GM12878 (cell line): ENCODE data around the gene AP2A2. TPM values are rescaled to one million over a fixed set of nuclear protein-coding genes. Genes with fewer than 3 reads are reported as not detected.

Experiments used
- BACH1 ChIP-seq: fragments of 450-650 bp; IDR thresholded peaks from 2 replicates; pipeline ENCODE4 v1.6.1; 2017; ENCODE audit warnings: mild to moderate bottlenecking, borderline replicate concordance
- BHLHE40 ChIP-seq, 2 experiments: fragments of 450-650 bp in 1 of 2; IDR thresholded peaks; 2 replicates each; pipeline ENCODE4 v1.6.1; 2011 to 2017; ENCODE audit warnings: low read depth in 2 of 2, borderline replicate concordance in 1 of 2, improper control_type of control experiment in 1 of 2, low read length in 1 of 2, mild to moderate bottlenecking in 1 of 2
- CREM ChIP-seq: IDR thresholded peaks from 2 replicates; pipeline ENCODE4 v1.6.1; 2014; ENCODE audit warnings: antibody characterized with exemption, low read depth
- EGR1 ChIP-seq, 2 experiments: IDR thresholded peaks; 1 replicate in 1 of 2; 2 replicates in 1 of 2; pipeline ENCODE4 v1.6.1; 2011 to 2012; ENCODE audit warnings: low read depth in 2 of 2, low read length in 2 of 2, borderline replicate concordance in 1 of 2, mild to moderate bottlenecking in 1 of 2, moderate library complexity in 1 of 2
- HDAC2 ChIP-seq: fragments of 200-600 bp; sonication (generic); IDR thresholded peaks from 2 replicates; pipeline ENCODE4 v1.6.1; 2017
- IKZF1 ChIP-seq: fragments of 450-650 bp; conservative IDR thresholded peaks from 2 replicates; pipeline ENCODE4 v1.6.1; 2017; ENCODE audit warnings: antibody characterized with exemption, mild to moderate bottlenecking
- JUNB ChIP-seq: IDR thresholded peaks from 2 replicates; pipeline ENCODE4 v1.6.1; 2016; ENCODE audit warnings: antibody characterized with exemption, mild to moderate bottlenecking
- JUND ChIP-seq: IDR thresholded peaks from 2 replicates; pipeline ENCODE4 v1.6.1; 2012; ENCODE audit warnings: low read depth, mild to moderate bottlenecking, low read length, improper control_type of control experiment, moderate library complexity
- LARP7 ChIP-seq: fragments of 450-650 bp; IDR thresholded peaks from 2 replicates; pipeline ENCODE4 v1.6.1; 2017; ENCODE audit warnings: mild to moderate bottlenecking
- MYB ChIP-seq: fragments of 150-350 bp; IDR thresholded peaks from 2 replicates; pipeline ENCODE4 v1.6.1; 2014; ENCODE audit warnings: mild to moderate bottlenecking, low read depth, low read length, borderline replicate concordance
- MYC ChIP-seq: IDR thresholded peaks from 2 replicates; pipeline ENCODE4 v1.6.1; 2011; ENCODE audit warnings: mild to moderate bottlenecking, low read length, moderate library complexity, inconsistent platforms; ENCODE audit not compliant: insufficient read depth, insufficient replicate concordance, insufficient read length, severe bottlenecking
- NFIC ChIP-seq: IDR thresholded peaks from 2 replicates; pipeline ENCODE4 v1.6.1; 2012; ENCODE audit warnings: low read depth, mild to moderate bottlenecking, inconsistent platforms, low read length, moderate library complexity
- NR2C1 ChIP-seq: fragments of 450-650 bp; IDR thresholded peaks from 2 replicates; pipeline ENCODE4 v1.6.1; 2017; ENCODE audit warnings: antibody characterized with exemption, mild to moderate bottlenecking, moderate library complexity
- NRF1 ChIP-seq: conservative IDR thresholded peaks from 2 replicates; pipeline ENCODE4 v1.6.1; 2011; ENCODE audit warnings: mild to moderate bottlenecking, low read depth, low read length, improper control_type of control experiment
- POLR2AphosphoS2 ChIP-seq: IDR thresholded peaks from 2 replicates; pipeline ENCODE4 v1.6.1; 2011; ENCODE audit warnings: low read depth, mild to moderate bottlenecking, low read length, improper control_type of control experiment, moderate library complexity
- POLR2AphosphoS5 ChIP-seq: IDR thresholded peaks from 2 replicates; pipeline ENCODE4 v1.6.1; 2011; ENCODE audit warnings: mild to moderate bottlenecking, low read length, inconsistent platforms
- RCOR1 ChIP-seq: conservative IDR thresholded peaks from 2 replicates; pipeline ENCODE4 v1.6.1; 2012; ENCODE audit warnings: low read depth, low read length, improper control_type of control experiment
- RUNX3 ChIP-seq: IDR thresholded peaks from 2 replicates; pipeline ENCODE4 v1.6.1; 2012; ENCODE audit warnings: low read length, inconsistent platforms
- SIX5 ChIP-seq: IDR thresholded peaks from 2 replicates; pipeline ENCODE4 v1.6.1; 2011; ENCODE audit warnings: mild to moderate bottlenecking, low read depth, low read length, moderate library complexity; ENCODE audit not compliant: severe bottlenecking
- SMARCA5 ChIP-seq: fragments of 450-650 bp; IDR thresholded peaks from 2 replicates; pipeline ENCODE4 v1.6.1; 2017; ENCODE audit warnings: mild to moderate bottlenecking
- SMC3 ChIP-seq: IDR thresholded peaks from 2 replicates; pipeline ENCODE4 v1.6.1; 2011; ENCODE audit warnings: low read length, improper control_type of control experiment, borderline replicate concordance
- SPI1 ChIP-seq: IDR thresholded peaks from 2 replicates; pipeline ENCODE4 v1.6.1; 2011; ENCODE audit warnings: low read depth, mild to moderate bottlenecking, low read length, moderate library complexity, borderline replicate concordance; ENCODE audit not compliant: insufficient read depth
- SREBF1 ChIP-seq: IDR thresholded peaks from 2 replicates; pipeline ENCODE4 v1.6.1; 2012; ENCODE audit warnings: mild to moderate bottlenecking, low read length
- SRF ChIP-seq, 2 experiments: IDR thresholded peaks; 2 replicates each; pipeline ENCODE4 v1.6.1; 2011; ENCODE audit warnings: low read depth in 2 of 2, low read length in 2 of 2, mild to moderate bottlenecking in 1 of 2, moderate library complexity in 1 of 2
- TCF3 ChIP-seq: IDR thresholded peaks from 2 replicates; pipeline ENCODE4 v1.6.1; 2012; ENCODE audit warnings: low read depth, mild to moderate bottlenecking, low read length, borderline replicate concordance; ENCODE audit not compliant: insufficient read depth
- ZSCAN29 ChIP-seq: fragments of 450-650 bp; IDR thresholded peaks from 2 replicates; pipeline ENCODE4 v1.6.1; 2017; ENCODE audit warnings: mild to moderate bottlenecking, moderate library complexity
- polyA plus RNA-seq, 11 experiments: library from polyadenylated mRNA; depleted of rRNA in 4 of 11; unstranded in 6 of 11; stranded (reverse) in 5 of 11; fragments of >200 nt; fragmentation: Nextera tagmentation in 4 of 11; fragmentation: Illumina TruSeq in 1 of 11; extraction: Ambion mirVana in 4 of 11; extraction: Trizol in 1 of 11; gene quantifications; 1 replicate in 1 of 11; 2 replicates in 10 of 11; pipeline versions ENCODE4 v1.2.1 to v1.2.3, GENCODE V29; 2011 to 2016; ENCODE audit warnings: inconsistent platforms in 2 of 11, missing spikeins in 2 of 11, low read depth in 1 of 11
- total RNA-seq, 4 experiments: library from RNA; depleted of rRNA in 3 of 4; stranded (reverse); fragments of >200 nt in 3 of 4; fragmentation: Illumina TruSeq in 1 of 4; extraction: Trizol in 1 of 4; gene quantifications; 2 replicates each; pipeline versions ENCODE4 v1.2.1 to v1.2.3, GENCODE V29; 2013 to 2021
- TF ChIP-seq, protein P1 (sequence below): fragments of 450-650 bp; formaldehyde crosslinking; IDR thresholded peaks from 2 replicates; pipeline ENCODE4 v1.4.0; 2020; ENCODE audit warnings: mild to moderate bottlenecking, moderate library complexity

Gene AP2A2
- total and polyA plus RNA-seq, 10 of the 15 experiments (the other 5 are each of a cell fraction or from before 2014, with no cell fraction given): 0.58 to 48.8 (median 18.2) TPM

DNA sequence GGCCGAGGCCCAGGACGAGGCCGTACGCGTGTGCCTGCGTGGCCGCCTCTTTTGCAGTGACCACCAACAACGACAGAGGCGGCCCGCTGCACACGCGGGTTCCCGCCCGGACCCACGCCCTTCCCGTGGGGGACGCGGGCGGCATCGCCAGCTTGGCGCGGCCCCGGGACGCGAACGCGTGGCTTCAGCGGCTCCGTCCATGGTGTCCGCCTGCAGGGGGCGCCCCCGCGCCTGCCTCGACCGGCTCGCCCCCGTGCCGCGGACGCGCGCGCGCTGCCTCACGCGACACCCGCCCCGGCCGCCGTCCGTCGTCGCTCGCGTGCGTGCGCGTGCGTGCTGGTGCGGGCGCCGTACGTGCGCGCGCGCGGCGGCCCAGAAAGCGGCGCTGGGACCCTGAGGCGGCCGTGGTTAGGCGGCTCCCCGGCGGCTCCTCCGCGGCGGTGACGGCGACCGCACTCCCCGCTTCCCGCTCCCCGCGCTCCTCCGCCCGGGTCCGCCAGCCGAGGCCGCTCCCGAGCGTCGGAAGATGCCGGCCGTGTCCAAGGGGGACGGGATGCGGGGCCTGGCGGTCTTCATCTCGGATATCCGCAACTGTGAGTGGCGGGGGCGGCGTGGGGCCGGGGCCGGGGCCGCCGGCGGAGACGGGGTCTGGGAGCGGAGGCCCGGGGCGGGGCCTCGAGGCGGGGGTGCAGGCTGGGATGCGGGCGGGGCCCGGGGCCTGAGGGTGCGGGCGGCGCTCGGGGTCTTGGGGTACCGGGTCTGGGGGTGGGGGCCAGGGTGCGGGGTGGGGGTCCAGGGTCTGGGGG is at the start of gene AP2A2 (continued):
- TF ChIP-seq SRF (IDR thresholded peaks at IDR 0.05; ENCODE audit: low read depth in 2 of 2, low read length in 2 of 2): 0 out of 4 replicates have a peak, but pooled peaks of 1 of the 2 experiments have one; percentile 6
- TF ChIP-seq POLR2AphosphoS2: no peak
- peak; percentile 35; the same call in 1 of the 2 replicates for TF ChIP-seq POLR2AphosphoS5
- TF ChIP-seq RCOR1: peak; percentile 88; the same call in 1 of the 2 replicates
- no peak for TF ChIP-seq MYC
- TF ChIP-seq JUNB: no peak
- TF ChIP-seq, protein P1, sequence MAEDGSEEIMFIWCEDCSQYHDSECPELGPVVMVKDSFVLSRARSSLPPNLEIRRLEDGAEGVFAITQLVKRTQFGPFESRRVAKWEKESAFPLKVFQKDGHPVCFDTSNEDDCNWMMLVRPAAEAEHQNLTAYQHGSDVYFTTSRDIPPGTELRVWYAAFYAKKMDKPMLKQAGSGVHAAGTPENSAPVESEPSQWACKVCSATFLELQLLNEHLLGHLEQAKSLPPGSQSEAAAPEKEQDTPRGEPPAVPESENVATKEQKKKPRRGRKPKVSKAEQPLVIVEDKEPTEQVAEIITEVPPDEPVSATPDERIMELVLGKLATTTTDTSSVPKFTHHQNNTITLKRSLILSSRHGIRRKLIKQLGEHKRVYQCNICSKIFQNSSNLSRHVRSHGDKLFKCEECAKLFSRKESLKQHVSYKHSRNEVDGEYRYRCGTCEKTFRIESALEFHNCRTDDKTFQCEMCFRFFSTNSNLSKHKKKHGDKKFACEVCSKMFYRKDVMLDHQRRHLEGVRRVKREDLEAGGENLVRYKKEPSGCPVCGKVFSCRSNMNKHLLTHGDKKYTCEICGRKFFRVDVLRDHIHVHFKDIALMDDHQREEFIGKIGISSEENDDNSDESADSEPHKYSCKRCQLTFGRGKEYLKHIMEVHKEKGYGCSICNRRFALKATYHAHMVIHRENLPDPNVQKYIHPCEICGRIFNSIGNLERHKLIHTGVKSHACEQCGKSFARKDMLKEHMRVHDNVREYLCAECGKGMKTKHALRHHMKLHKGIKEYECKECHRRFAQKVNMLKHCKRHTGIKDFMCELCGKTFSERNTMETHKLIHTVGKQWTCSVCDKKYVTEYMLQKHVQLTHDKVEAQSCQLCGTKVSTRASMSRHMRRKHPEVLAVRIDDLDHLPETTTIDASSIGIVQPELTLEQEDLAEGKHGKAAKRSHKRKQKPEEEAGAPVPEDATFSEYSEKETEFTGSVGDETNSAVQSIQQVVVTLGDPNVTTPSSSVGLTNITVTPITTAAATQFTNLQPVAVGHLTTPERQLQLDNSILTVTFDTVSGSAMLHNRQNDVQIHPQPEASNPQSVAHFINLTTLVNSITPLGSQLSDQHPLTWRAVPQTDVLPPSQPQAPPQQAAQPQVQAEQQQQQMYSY (CRISPR knock-in tag): no peak
- TF ChIP-seq TCF3: no peak
- TF ChIP-seq ZSCAN29: peak; percentile 64; the same call in 1 of the 2 replicates
- 0 out of 2 replicates have a peak, but pooled peaks have one; percentile 4 for TF ChIP-seq JUND
- TF ChIP-seq RUNX3: peak; percentile 86
- TF ChIP-seq CREM: peak; percentile 11; the same call in 1 of the 2 replicates
- TF ChIP-seq BHLHE40 (IDR thresholded peaks at IDR 0.05; ENCODE audit: borderline replicate concordance in 1 of 2, low read depth in 2 of 2, low read length in 1 of 2): peak; percentile 96 to 100
- TF ChIP-seq SIX5: no peak
- TF ChIP-seq BACH1: peak; percentile 87
- TF ChIP-seq HDAC2: no peak
- no peak for TF ChIP-seq NFIC
- TF ChIP-seq NRF1: peak; percentile 20; the same call in 1 of the 2 replicates
- peak; percentile 99 for TF ChIP-seq SMARCA5
- TF ChIP-seq NR2C1: peak; percentile 53
- TF ChIP-seq IKZF1: peak; percentile 92
- TF ChIP-seq SREBF1: no peak
- peak; percentile 19; the same call in 1 of the 2 replicates for TF ChIP-seq SMC3
- TF ChIP-seq EGR1 (IDR thresholded peaks at IDR 0.05; ENCODE audit: borderline replicate concordance in 1 of 2, low read depth in 2 of 2, low read length in 2 of 2): peak; percentile 57 to 99; a peak in 2 of 3 replicates
- peak; percentile 98 for TF ChIP-seq LARP7
- TF ChIP-seq SPI1: no peak
- no peak for TF ChIP-seq MYB
